HL-60/S4 treated with phorbol 12-myristate 13-acetate at 8.2 ng/mL for 4 days and 3 days (cell line): ENCODE results near the gene CTPS1.

ENCODE experiments used
- in situ Hi-C: fragments of 300-500 bp; cut with MboI; formaldehyde crosslinking; loops from 2 replicates; pipeline ENCODE4 v1.15.0; 2022; ENCODE audit warnings: low sequenced_read_pairs

CTPS1 gene

GRCh38 chr1:40965531-40965930 lies 14.0 kb upstream of the CTPS1 start:
- in situ Hi-C loops = no loop called here

DNA sequence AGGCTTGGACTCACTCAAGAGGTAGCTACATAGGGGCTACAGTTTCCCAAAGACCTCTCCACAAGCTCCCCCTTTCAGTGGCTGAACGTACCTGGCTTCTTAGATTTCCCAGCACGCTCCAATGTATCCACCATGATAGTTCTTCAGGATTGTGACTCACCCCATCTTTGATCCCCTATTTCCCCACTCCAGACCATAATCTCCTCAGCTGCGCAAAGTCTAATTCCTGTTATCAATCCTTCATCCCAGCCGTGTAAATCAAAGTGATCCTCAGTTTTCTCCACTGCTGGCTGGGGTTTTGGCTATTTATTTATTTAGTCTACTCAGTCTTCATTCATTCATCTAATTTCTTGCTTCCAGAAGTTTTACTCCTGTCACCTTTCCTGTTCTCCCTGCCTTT lies 13.1 kb upstream of the CTPS1 start:
- in situ Hi-C loops = no loop called here

GRCh38 chr1:40969445-40969844 lies 10.1 kb upstream of the CTPS1 start:
- in situ Hi-C loops = no loop called here

GRCh38 chr1:40971966-40972365 lies 7.5 kb upstream of the CTPS1 start:
- in situ Hi-C loops = no loop called here

DNA sequence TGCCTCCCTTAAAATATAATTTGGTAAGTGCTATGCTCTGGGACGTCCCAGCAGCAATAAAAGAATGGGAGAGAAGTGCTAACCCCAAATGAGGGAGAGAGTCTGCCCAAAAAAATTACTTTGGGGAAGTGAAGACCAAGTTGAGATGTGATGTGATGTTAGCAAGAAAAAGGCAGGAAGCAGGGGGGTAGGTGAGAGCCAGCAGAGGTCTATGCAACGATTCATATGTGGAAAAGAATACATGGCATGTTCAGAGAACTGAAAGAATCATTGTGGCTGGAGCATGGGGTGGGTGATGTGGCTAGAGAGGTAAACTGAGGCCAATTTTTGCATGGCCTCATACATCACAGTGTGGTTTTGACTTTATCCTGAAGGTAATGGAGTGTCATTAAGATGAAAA lies 5.6 kb upstream of the CTPS1 start:
- in situ Hi-C loops = no loop called here

- in situ Hi-C loops = no loop called here
Observed at GRCh38 chr1:40974945-40975344, 4.6 kb upstream of the CTPS1 start.

DNA sequence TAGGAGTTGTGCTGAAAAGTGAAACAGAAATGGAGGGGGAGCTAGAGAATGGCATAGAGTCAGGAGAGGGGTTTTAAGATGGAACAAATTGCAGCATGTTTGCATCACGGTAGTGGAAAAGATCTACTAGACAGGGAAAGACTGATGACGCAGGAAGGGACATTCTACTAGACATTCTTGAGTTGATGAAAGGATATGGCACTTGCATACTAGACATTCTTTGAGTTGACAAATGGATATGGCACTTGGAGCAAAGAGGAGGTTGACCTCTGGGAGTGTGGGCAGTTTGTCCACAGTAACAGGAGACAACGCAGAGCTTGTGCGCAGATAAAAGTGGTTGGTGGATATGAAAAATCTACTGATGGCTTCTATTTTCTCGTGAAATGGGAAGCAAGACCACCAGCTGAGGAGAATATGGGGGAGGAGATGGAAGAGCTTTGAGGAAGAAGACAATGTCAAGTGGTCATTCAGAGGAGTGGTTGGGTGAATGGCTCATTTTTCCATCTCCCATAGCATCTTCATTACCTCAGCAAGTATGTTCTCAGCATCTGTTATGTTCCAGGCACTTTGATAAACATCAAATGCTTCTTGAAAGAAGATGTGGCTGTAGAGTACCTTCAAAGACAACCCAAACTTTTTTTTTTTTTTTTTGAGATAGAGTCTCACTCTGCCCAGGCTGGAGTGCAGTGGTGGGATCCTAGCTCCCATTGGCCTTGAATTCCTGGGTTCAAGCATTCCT lies 2.4 kb upstream of the CTPS1 start:
- in situ Hi-C loops = no loop called here

GRCh38 chr1:40977716-40978115 lies 1.8 kb upstream of the CTPS1 start:
- in situ Hi-C loops = no loop called here

- in situ Hi-C loops = no loop called here
Observed at GRCh38 chr1:40978886-40979240, 633 bp upstream of the CTPS1 start.

- in situ Hi-C loops = no loop called here
Observed at GRCh38 chr1:40980068-40980452, 564 bp downstream of the CTPS1 start.

DNA sequence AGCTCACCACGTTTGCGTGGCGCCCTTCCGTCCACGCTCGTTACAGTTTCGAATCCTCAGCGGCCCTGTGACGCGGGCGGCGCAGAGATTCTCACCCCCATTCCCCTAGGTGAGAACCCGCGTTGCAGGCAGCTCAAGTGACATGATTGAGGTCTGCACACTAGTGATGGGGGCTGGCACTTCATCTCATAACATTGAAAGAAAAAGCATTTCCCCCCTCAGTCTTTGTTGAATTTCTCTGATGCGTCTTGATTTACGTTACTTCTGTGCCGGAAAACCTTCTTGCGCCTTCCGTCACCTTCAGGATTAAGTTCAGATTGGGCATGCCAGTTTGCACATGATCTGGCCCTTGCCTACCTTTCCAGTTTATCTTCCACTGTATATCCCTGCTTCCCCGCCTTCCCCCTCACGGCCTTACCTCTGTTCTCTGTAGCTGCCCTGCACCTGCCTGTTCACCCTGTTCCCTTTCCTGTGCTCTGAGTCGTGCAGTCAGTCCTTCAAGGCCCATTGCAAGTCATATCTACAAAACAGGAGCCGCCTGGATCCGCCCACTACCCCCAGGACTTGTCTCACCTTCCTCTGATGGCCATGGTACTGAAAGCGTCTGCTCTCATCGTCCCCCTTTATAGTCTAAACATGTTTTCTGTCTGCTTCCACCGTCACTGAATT lies 1.1 kb downstream of the CTPS1 start:
- in situ Hi-C loops = no loop called here

DNA sequence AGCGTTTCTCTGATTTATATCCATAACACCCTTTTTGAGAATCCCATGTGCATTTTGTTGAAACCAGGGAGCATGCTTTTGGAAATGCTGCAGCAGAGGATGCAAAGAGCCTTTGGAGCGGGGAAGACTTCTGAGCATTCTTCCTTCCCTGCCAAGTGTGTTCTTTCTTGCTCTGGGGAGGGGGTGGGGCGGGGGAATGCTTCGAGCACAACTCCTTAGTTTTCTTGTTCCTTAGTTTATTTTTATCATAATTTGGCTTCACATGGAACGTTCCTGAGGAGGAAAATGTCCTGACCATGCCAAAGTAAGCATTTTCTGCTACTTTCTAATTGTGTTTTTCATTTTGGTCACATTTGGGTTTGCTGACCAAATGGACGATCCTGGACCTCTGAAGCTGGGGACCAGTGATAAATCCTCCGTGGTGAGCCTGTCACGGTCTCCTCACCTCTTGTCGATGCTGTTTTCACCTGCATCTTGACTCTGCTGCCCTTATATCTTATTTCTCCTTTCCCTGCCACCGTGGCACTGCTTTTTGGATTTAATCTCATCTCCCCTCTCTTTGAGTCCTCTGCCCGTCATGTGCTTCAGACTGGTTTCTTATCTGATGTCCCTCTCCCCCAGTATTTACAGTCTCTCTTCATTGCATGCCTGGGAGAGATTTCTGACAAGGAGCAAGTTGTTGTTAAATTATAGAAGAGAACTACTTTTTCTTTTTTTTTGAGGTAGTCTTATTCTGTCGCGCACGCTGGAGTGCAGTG lies 2.4 kb downstream of the CTPS1 start:
- in situ Hi-C loops = no loop called here

DNA sequence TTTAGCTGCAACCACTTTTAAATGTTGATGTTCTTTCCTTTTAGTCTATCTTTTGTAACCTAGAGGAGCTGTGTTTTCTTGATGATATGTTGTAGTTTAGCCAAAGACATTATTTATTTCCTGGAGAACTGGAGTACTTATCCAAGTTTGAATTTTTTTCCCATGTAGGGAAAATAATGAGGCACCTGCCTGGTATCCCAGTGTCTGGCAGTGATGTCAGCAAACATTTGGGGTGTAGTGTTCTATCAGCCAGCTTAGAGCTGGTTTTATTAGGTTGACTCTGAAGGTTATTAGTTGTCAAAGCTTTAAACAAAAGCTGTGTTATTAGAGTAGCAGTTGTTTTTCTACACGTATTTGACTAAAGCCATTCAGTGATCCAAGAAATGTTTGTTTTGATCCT lies 3.2 kb downstream of the CTPS1 start:
- in situ Hi-C loops = no loop called here

- in situ Hi-C loops = no loop called here
Observed at GRCh38 chr1:40983286-40983685, 3.8 kb downstream of the CTPS1 start.

DNA sequence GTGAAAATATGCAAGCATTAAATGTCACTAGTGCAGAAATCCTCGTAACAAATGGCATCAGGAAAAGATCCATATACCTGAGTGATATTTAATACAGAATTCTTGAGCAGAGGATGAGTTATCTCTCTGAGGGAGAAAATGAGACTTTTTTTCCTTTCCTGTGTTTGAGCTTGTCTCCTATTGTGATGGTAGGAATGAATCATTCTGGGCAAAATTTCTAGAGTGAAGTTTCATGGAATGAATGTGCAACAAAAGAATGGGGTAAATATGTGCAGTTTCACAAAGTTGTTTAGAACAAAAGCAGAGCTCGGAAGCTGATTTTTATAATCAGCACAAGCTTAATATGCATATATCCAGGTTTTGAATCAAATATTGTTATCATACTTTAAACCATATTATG lies 4.6 kb downstream of the CTPS1 start:
- in situ Hi-C loops = no loop called here

GRCh38 chr1:40984531-40984930 lies 5.0 kb downstream of the CTPS1 start:
- in situ Hi-C loops = no loop called here

GRCh38 chr1:40985161-40985560 lies 5.7 kb downstream of the CTPS1 start:
- in situ Hi-C loops = no loop called here

DNA sequence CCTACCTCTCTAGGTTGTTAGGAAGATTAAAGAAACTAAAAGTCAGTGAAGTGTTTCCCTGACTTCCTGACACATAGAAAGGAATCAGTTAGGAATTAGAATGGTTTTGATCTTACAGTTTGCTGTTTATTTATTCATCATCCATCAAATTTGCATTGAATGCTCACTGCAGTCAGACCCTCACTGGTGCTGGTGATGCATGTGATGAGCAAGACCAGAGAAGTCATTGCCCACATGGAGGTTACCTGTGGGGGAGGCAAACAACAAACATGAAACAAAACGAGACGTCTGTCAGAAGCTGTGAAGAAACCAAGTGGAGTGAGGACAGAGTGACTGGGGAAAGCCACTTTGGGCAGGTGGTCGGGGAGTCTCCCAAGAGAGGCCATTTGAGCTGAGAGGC lies 6.4 kb downstream of the CTPS1 start:
- in situ Hi-C loops = no loop called here

DNA sequence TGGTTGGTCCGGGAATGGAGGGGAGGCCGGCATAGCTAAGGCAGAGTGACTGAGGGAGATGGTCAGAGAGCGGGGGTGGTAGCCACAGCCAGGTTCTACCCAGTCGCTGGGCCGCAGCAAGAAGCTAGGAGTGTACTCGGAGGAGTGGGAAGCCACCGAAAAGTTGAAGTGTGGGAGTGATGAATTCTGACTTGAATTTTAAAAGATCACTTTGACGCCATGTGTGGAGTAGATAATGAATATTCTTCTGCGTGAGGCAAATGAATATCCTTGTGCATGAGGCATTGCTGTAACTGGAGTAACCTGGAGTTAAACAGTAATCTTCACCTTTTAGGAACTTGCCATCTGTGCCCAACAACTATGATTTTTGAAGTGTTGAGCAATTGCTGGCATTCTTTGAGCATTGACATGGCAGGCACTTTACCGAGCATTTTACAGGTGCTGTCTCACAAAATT lies 6.9 kb downstream of the CTPS1 start:
- in situ Hi-C loops = no loop called here

DNA sequence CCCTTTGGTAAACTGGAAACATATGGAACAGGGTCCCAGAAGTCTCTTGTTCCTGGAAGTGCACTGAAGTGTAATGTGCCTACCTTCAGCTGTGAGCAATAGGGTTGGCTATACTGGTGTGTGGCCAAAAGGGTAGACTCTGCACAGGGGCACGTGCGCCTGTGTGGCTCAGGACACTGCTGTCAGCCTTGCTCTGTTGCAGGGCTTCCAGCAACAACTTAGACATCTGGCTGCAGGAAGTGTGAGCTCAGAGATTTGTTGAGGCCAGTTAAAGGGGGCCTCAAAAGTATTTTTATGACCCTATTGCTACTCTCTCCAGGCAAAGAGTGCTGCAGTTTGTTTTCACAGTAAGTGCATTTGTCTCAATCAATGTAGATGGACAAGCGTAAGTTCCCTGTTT lies 7.5 kb downstream of the CTPS1 start:
- in situ Hi-C loops = no loop called here

- in situ Hi-C loops = no loop called here
Observed at GRCh38 chr1:40987439-40988276, 8.2 kb downstream of the CTPS1 start.
